ENCODE results near the gene GALT.

DNA sequence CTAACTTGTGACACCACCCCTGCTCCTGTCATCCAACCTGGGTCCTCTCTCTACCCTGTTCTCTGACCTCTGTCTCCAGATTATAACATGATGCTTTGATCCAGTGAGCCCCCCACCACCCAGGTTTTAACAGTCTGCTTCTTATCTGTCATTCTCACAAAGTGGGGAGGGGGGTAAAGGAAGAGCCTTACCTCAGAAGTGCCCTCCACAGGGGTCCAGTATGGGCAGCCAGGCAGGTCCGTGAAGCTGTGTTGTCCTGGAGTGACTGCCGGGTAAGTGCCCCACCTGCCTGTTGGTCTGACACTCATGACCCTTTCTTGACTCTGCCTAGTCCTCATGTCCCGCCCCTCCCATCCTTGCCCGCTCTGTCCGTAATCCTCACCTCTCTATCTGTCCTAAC, 8.9 kb downstream of the GALT start:
- TF ChIP-seq, protein P1, sequence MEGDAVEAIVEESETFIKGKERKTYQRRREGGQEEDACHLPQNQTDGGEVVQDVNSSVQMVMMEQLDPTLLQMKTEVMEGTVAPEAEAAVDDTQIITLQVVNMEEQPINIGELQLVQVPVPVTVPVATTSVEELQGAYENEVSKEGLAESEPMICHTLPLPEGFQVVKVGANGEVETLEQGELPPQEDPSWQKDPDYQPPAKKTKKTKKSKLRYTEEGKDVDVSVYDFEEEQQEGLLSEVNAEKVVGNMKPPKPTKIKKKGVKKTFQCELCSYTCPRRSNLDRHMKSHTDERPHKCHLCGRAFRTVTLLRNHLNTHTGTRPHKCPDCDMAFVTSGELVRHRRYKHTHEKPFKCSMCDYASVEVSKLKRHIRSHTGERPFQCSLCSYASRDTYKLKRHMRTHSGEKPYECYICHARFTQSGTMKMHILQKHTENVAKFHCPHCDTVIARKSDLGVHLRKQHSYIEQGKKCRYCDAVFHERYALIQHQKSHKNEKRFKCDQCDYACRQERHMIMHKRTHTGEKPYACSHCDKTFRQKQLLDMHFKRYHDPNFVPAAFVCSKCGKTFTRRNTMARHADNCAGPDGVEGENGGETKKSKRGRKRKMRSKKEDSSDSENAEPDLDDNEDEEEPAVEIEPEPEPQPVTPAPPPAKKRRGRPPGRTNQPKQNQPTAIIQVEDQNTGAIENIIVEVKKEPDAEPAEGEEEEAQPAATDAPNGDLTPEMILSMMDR (IDR thresholded peaks at IDR 0.05) = no peak
- TF ChIP-seq POLR2A (IDR thresholded peaks at IDR 0.05) = no peak

All from right lobe of liver (tissue), 4 donors.